PC-9 (cell line): ENCODE data around the gene MOCOS.

Source experiments
- CTCF ChIP-seq: fragments of 200-600 bp; sonication (generic); conservative IDR thresholded peaks from 2 replicates; pipeline ENCODE4 v1.6.1; 2017; ENCODE audit warnings: mixed run types, antibody characterized with exemption, mild to moderate bottlenecking, moderate library complexity
- EZH2 ChIP-seq: fragments of 200-600 bp; sonication (generic); IDR thresholded peaks from 2 replicates; pipeline ENCODE4 v1.8.0; 2017; ENCODE audit warnings: antibody characterized with exemption, low read depth

GRCh38 chr18:36316246-36316645, 128.9 kb downstream of the MOCOS start:
- TF ChIP-seq CTCF = no peak
- no peak for TF ChIP-seq EZH2
